CD14-positive monocyte (primary cell): ENCODE data around the gene RNF152. TPM values are rescaled to one million over a fixed set of nuclear protein-coding genes. Genes with fewer than 3 reads are reported as not detected.

Source experiments
- DNase-seq, 3 donors: peaks; one replicate each; pipeline ENCODE4 v3.0.0-alpha.2; 2011 to 2022
- H2AFZ ChIP-seq: 2 replicates; pipeline ENCODE4 v1.6.0; 2012; ENCODE audit warnings: mild to moderate bottlenecking, low read depth, low read length, inconsistent platforms; ENCODE audit not compliant: insufficient read depth, poor library complexity, severe bottlenecking
- H3K27ac ChIP-seq, 2 donors: 1 replicate in 1 of 2; 2 replicates in 1 of 2; pipeline ENCODE4 v1.5.1; 2012 to 2013; ENCODE audit warnings: low read length in 2 of 2, control low read depth in 1 of 2, inconsistent platforms in 1 of 2, low read depth in 1 of 2, mild to moderate bottlenecking in 1 of 2
- H3K27me3 ChIP-seq, 2 donors: one replicate each; pipeline versions ENCODE4 v1.6.0 to v1.6.1; 2011 to 2013; ENCODE audit warnings: low read length in 2 of 2; ENCODE audit not compliant: control insufficient read depth in 2 of 2, insufficient read depth in 2 of 2
- H3K36me3 ChIP-seq, 2 donors: replicated peaks in 1 of 2; 1 replicate in 1 of 2; 2 replicates in 1 of 2; pipeline versions ENCODE4 v1.5.1 to v1.6.1; 2012 to 2013; ENCODE audit warnings: low read length in 2 of 2, control low read depth in 1 of 2, inconsistent platforms in 1 of 2, mild to moderate bottlenecking in 1 of 2; ENCODE audit not compliant: insufficient read depth in 2 of 2, control insufficient read depth in 1 of 2
- H3K4me1 ChIP-seq, 2 donors: 1 replicate in 1 of 2; 2 replicates in 1 of 2; pipeline versions ENCODE4 v1.5.1 to v1.6.1; 2012 to 2013; ENCODE audit warnings: low read length in 2 of 2, control low read depth in 1 of 2, inconsistent platforms in 1 of 2, mild to moderate bottlenecking in 1 of 2, moderate library complexity in 1 of 2; ENCODE audit not compliant: insufficient read depth in 2 of 2, control insufficient read depth in 1 of 2
- H3K4me2 ChIP-seq: replicated peaks from 2 replicates; pipeline ENCODE3; 2012; ENCODE audit warnings: low read length, moderate library complexity, mild to moderate bottlenecking; ENCODE audit not compliant: poor library complexity, severe bottlenecking; ENCODE audit errors: extremely low read depth
- H3K4me3 ChIP-seq, 3 experiments: fragments of 200-600 bp in 1 of 3; sonication (generic) in 1 of 3; replicated peaks in 1 of 3; 1 replicate in 2 of 3; 2 replicates in 1 of 3; pipeline ENCODE4 v1.5.1; 2011 to 2013; ENCODE audit warnings: low read length in 3 of 3, mild to moderate bottlenecking in 3 of 3, control low read depth in 2 of 3, low read depth in 2 of 3, inconsistent platforms in 1 of 3, moderate library complexity in 1 of 3
- H3K79me2 ChIP-seq: 2 replicates; pipeline ENCODE4 v1.6.0; 2012; ENCODE audit warnings: mild to moderate bottlenecking, control low read depth, inconsistent platforms, low read length, moderate library complexity; ENCODE audit not compliant: insufficient read depth
- H3K9ac ChIP-seq: 2 replicates; pipeline ENCODE4 v1.6.0; 2017; ENCODE audit warnings: low read length, mild to moderate bottlenecking; ENCODE audit not compliant: insufficient read depth, poor library complexity, severe bottlenecking
- H3K9me3 ChIP-seq, 2 donors: replicated peaks in 1 of 2; 1 replicate in 1 of 2; 2 replicates in 1 of 2; pipeline versions ENCODE4 v1.5.1 to v1.6.1; 2012 to 2013; ENCODE audit warnings: low read length in 2 of 2, control low read depth in 1 of 2; ENCODE audit not compliant: control insufficient read depth in 1 of 2, insufficient read depth in 1 of 2
- H4K20me1 ChIP-seq: 2 replicates; pipeline ENCODE4 v1.6.0; 2012; ENCODE audit warnings: mild to moderate bottlenecking, low read length, control low read depth, moderate library complexity; ENCODE audit not compliant: insufficient read depth
- H3K27ac Mint-ChIP-seq, 7 donors: one replicate each; pipeline ENCODE4 v1.8.0; 2020; ENCODE audit warnings: mild to moderate bottlenecking in 7 of 7, mixed read lengths in 7 of 7, moderate library complexity in 6 of 7, inconsistent platforms in 2 of 7
- H3K27me3 Mint-ChIP-seq, 3 donors: one replicate each; pipeline ENCODE4 v1.8.0; 2021 to 2022; ENCODE audit warnings: low read depth in 3 of 3, mild to moderate bottlenecking in 3 of 3, mixed read lengths in 3 of 3, moderate library complexity in 3 of 3, inconsistent platforms in 1 of 3
- H3K36me3 Mint-ChIP-seq, 2 donors: one replicate each; pipeline ENCODE4 v1.8.0; 2020; ENCODE audit warnings: mixed read lengths in 2 of 2, inconsistent platforms in 1 of 2, mild to moderate bottlenecking in 1 of 2
- H3K4me1 Mint-ChIP-seq: one replicate; pipeline ENCODE4 v1.8.0; 2020; ENCODE audit warnings: mild to moderate bottlenecking, mixed read lengths
- H3K4me3 Mint-ChIP-seq, 2 donors: one replicate each; pipeline ENCODE4 v1.8.0; 2020; ENCODE audit warnings: mild to moderate bottlenecking in 2 of 2, mixed read lengths in 2 of 2, moderate library complexity in 1 of 2
- H3K9me3 Mint-ChIP-seq, 7 donors: one replicate each; pipeline ENCODE4 v1.8.0; 2020 to 2022; ENCODE audit warnings: mixed read lengths in 7 of 7, mild to moderate bottlenecking in 6 of 7, moderate library complexity in 6 of 7, inconsistent platforms in 2 of 7
- CTCF ChIP-seq: fragments of 200-600 bp; IDR thresholded peaks from one replicate; pipeline ENCODE4 v1.8.0; 2022; ENCODE audit warnings: antibody characterized with exemption, mild to moderate bottlenecking
- WGBS: methylation state at CpG from one replicate; pipeline ENCODE4 v1.1.5; 2013; ENCODE audit warnings: missing lambda C conversion rate; ENCODE audit not compliant: insufficient coverage; 5-methylcytosine and 5-hydroxymethylcytosine counted together
- intact Hi-C, 2 donors: fragments of 100-400 bp; cut with micrococcal nuclease; formaldehyde crosslinking; loops; one replicate each; pipeline versions ENCODE4 v1.15.0 to v1.15.1; 2023
- polyA minus RNA-seq: library from RNA; depleted of rRNA, polyadenylated mRNA; stranded (reverse); fragments of >200 nt; gene quantifications from 2 replicates; pipeline ENCODE4 v1.2.3, GENCODE V29; 2012
- polyA plus RNA-seq, 3 donors: library from polyadenylated mRNA; depleted of rRNA in 1 of 3; unstranded in 2 of 3; stranded (reverse) in 1 of 3; fragments of 300-500 nt in 2 of 3; fragments of >200 nt in 1 of 3; fragmentation: Illumina TruSeq in 2 of 3; gene quantifications; 1 replicate in 2 of 3; 2 replicates in 1 of 3; pipeline ENCODE4 v1.2.3, GENCODE V29; 2012 to 2021
- total RNA-seq, 12 experiments: library from RNA in 1 of 12; stranded (reverse) in 1 of 12; fragments of 120-200 nt in 1 of 12; gene quantifications; one replicate each; pipeline ENCODE4 v1.2.4 and lab custom pipeline; 2013 to 2026; ENCODE audit warnings: mixed read lengths in 6 of 12, inconsistent platforms in 1 of 12

Gene RNF152
- total RNA-seq (2013), result 0.33 TPM
- polyA plus RNA-seq (under 1 TPM; 0.03 to 0.54 (median 0.45) TPM), polyA minus RNA-seq (0.48 and 1.7 TPM in 2 replicates), total RNA-seq (lab: John Stamatoyannopoulos, UW) (3.4 to 31.4 (median 22.5) reads per million in 11 experiments)

- Mint-ChIP-seq H3K9me3 (peaks cover 0 to 23% (median 4%) of the 10 kb centered on the region in 7 donors), H3K27me3 (peaks cover 73 to 91% (median 77%) of the 10 kb centered on the region in 3 donors), H3K27ac (peak within 1 kb of the TSS in 1 of 7 donors; percentile 32), H3K4me1 (peaks cover 14% of the 10 kb centered on the region), H3K4me3 (peak within 1 kb of the TSS; percentile 82 to 93), H3K36me3 (peaks cover 5% of the 10 kb centered on the region in 2 donors)
- Histone ChIP-seq H4K20me1 (no peaks in the 10 kb centered on the region), H3K79me2 (no peaks in the 10 kb centered on the region), H3K4me2 (peak within 1 kb of the TSS; percentile 87), H3K36me3 (no peaks in the 10 kb centered on the region), H3K4me1 (peaks cover 16 to 20% of the 10 kb centered on the region in 2 donors), H3K9me3 (peaks cover 0 to 18% of the 10 kb centered on the region in 2 donors), H3K4me3 (peak within 1 kb of the TSS; percentile 52 to 76 (median 65)), H2AFZ (peak within 1 kb of the TSS; percentile 88), H3K27ac (no peak within 1 kb of the TSS), H3K9ac (peak within 1 kb of the TSS; percentile 61), H3K27me3 (peaks cover 63 to 74% of the 10 kb centered on the region in 2 donors)
- TF ChIP-seq CTCF, result no peak
- peak in 1 of 3 donors; percentile 0 for DNase-seq
- WGBS, result 10% methylated on average over 17 of the region's 28 CpGs
- intact Hi-C loops, result loop anchor here in 1 of 2 donors (10.0 kb wide), 1 partner anchor 258 kb away; no protein-coding TSS in a partner anchor
Measured at GRCh38 chr18:61892683-61893308, at the start of gene RNF152. Gene RNF152, minus strand, starts transcription at chr18:61893007. Its CDS starts 76,544 bp downstream, at chr18:61816463.

- peaks cover 0 to 7% of the 10 kb centered on the region in 2 donors for H3K9me3 ChIP-seq
- intact Hi-C loops, result no loop called here
Measured at GRCh38 chr18:61941948-61942471, 49.2 kb upstream of the RNF152 start.

More at GRCh38 chr18:61941948-61942471, 49.2 kb upstream of the RNF152 start:
- Histone ChIP-seq H3K4me3 (no peak overlapping the region), H3K27me3 (no peaks in the 10 kb centered on the region), H4K20me1 (no peaks in the 10 kb centered on the region), H2AFZ (peak overlapping the region; percentile 44), H3K9ac (no peak overlapping the region), H3K36me3 (no peaks in the 10 kb centered on the region), H3K4me2 (no peak overlapping the region), H3K79me2 (no peaks in the 10 kb centered on the region), H3K27ac (no peak overlapping the region), H3K4me1 (no peaks in the 10 kb centered on the region)
- no peak for TF ChIP-seq CTCF
- DNase-seq, result no peak
- H3K4me1 Mint-ChIP-seq, result peaks cover 6% of the 10 kb centered on the region
- peaks cover 2 to 7% (median 4%) of the 10 kb centered on the region in 7 donors for H3K9me3 Mint-ChIP-seq
- H3K27me3 Mint-ChIP-seq, result peaks cover 0 to 2% (median 0%) of the 10 kb centered on the region in 3 donors
- no peak overlapping the region for H3K27ac Mint-ChIP-seq
- H3K36me3 Mint-ChIP-seq, result no peaks in the 10 kb centered on the region
- H3K4me3 Mint-ChIP-seq, result no peak overlapping the region
- no CpG with 5 or more reads among the region's 1 CpG for WGBS
